Sigmoid colon (tissue), 4 donors: ENCODE data around the gene MRPS21.

ENCODE experiments used
- CTCF ChIP-seq, 4 experiments: fragments of 450-650 bp in 3 of 4; fragments of 200-600 bp in 1 of 4; IDR thresholded peaks; one replicate each; pipeline ENCODE4 v1.5.1; 2016 to 2019; ENCODE audit warnings: antibody characterized with exemption in 4 of 4, mild to moderate bottlenecking in 3 of 4, moderate library complexity in 2 of 4
- EP300 ChIP-seq, 4 donors: sonication (generic); formaldehyde crosslinking; IDR thresholded peaks; one replicate each; pipeline ENCODE4 v1.6.1; 2017; ENCODE audit warnings: antibody characterized with exemption in 4 of 4
- POLR2A ChIP-seq, 2 donors: fragments of 450-650 bp; IDR thresholded peaks; one replicate each; pipeline ENCODE4 v1.6.1; 2016; ENCODE audit warnings: antibody characterized with exemption in 2 of 2, mild to moderate bottlenecking in 2 of 2, moderate library complexity in 2 of 2

- TF ChIP-seq POLR2A (IDR thresholded peaks at IDR 0.05) (no peak), CTCF (IDR thresholded peaks at IDR 0.05) (no peak), EP300 (IDR thresholded peaks at IDR 0.05) (no peak)
These were observed 43.7 kb upstream of the MRPS21 start for GRCh38 chr1:150249936-150250335.
